ENCODE measurements around the gene PLXNA4.
"Not testable (repeated sequence)": the region's sequence is repeated elsewhere in the genome, so short reads cannot be mapped to it uniquely, and the experiment has no call there.

The PLXNA4 gene

DNA sequence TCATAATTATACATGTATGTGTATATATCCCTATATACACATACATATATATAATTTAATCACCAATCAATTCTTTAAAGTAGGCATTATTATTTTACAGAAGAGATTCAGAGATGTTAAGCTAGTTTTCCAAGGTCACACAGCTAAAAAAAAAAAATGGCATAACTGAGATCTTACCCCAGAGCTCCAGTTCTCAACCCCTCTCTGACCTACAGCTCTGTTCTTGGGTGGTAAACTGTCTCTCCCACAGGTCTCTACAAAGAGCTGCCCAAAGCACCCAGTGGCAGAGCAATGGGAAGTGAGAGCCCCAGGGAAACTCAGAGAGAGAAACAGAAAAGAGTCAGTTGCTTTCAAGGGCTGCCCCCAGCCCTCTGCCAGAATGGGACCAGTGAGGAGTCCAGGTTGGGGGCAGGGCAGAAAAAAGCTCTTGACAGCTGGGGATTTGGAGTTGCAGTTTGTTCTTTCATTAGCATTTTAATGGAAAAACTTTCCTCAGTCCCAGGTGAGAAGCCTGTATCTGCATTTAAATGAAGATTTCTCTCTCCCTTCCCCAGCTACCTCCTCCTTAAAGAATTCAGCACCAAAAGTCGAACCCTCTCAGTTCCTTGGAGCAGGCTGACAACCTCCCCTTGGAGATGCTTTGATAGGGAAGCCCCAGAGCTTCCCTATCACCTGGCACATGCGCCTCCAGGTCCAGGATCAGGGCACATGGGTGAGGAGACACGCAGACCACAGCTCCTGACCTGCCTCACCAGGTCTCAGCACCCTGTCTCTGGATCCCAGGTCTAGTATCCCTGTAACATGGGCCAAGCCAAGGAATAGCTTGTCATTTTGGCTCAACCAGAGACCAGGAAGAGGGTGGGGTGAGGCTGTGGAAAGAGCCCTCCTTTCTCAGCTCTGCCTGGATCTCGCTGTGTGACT, 388.1 kb downstream of the PLXNA4 start:
- no peak for DNase-seq

DNA sequence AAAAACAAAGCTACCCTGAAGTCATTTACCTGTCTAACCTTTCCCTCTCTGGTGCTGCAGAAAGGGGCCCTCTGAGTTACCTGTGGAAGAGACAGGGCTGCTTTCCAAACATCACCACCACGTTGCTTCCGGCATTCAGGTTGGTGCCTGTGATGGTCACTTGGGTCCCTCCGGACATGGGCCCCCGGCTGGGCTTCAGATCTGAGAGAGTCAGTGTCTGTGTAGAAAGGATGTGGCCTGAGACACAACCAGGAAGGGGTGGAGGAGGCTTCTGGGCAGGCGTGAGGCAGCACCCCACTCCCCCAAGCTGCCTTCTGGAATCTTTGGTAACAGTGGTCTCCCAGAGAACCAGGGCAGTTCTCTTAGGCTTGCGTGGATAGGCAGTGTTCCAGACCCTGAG, 388.9 kb downstream of the PLXNA4 start:
- DNase-seq = no peak

DNA sequence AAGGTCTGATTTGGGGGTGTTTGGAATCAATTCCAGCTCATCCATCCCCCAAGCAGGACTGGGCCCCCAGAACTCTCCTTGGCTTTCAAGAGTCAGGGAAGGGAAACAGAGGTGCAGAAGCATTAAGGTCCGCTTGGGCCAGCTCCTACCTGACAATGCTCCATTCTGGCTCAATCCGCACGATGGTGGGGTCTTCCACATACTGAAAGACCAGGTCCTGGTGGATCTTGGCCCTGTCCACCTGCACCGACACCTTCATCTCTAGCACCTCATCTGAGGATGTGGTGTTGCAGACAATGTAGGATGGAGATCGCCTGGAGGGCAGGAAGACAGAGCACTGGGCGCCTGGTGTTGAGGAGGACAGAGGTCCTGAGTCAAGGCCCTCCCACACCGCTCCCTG, 391.1 kb downstream of the PLXNA4 start:
- DNase-seq = no peak

DNA sequence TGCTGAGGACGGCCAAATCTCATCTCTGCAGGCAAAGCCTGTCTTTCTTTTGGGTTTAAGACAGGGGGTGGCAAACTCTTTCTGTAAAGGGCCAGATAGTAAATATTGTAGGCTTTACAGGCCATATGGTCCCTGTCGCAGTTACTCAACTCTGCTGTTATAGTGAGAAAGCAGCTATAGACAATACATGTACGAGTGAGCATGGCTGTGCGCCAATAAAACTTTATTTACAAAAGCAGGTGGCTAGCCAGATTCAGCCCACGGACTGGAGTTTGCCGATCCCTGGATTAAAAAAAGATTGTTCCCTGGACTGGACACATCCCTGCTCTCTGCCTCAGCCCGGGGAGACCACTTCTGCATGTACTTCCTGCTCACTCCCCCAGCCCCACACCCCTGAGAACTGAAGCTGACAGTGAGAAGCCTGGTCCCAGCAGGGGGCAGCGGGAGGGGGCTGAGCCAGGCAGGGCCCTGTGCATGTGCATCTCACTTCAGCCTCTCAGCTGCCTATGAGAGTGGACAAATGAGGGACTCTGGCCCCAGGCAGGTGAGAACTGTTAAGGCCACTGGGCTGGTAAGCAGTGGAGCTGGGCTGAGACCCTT, 392.4 kb downstream of the PLXNA4 start:
- no peak for DNase-seq

DNA sequence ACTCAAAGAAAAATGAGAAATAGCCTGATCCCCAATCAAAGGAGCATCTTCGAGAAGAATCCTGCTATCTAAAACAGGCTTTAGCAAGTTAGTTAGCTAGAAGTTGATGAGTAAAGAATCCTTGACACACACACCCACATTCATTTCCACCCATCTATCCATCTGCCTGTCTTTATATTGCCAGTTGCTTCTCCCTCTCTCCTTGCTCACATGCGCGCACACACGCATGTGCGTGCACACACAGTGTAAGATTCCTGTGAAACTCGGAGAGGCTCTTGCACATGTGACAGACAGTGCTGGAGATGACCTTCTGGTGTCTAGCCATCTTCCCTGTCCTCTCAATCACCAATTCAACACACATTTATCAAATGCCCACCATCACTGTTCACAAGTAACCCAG, 393.3 kb downstream of the PLXNA4 start:
- no peak for DNase-seq

DNA sequence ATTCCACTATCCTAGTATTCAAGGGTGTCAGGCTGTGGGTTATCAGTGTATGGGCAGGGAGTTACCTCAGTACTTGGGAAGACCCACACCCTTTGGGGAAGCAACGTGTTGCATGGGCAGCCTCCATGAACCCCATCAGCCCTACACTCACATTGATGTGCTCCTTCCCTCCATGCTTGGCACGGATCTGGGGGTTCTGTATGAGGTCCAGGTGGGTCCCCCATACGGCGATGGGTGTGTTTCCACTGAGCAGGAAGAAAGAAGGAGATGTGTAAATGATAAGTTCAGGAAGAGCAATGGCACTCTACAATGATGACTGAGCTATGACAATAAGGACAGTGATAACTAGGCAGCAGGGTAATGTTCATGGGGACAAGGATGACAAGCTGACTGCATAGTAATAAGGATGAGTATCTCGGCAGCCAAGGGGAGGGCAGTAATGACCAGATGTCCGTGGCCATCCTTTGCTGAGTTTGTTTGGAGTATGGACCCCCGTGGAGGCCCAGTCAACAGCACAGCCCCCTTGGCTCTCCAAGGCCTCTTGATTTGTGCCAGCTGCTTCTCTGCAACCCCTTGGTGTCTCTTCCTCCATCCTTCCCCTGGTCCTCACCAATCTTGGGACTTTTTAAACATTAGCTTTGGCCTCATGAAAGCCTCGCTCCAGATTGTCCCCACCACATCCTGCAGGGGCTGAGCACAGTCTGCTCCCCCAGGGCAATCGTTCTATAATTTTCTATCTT, 394.2 kb downstream of the PLXNA4 start:
- DNase-seq = no peak

DNA sequence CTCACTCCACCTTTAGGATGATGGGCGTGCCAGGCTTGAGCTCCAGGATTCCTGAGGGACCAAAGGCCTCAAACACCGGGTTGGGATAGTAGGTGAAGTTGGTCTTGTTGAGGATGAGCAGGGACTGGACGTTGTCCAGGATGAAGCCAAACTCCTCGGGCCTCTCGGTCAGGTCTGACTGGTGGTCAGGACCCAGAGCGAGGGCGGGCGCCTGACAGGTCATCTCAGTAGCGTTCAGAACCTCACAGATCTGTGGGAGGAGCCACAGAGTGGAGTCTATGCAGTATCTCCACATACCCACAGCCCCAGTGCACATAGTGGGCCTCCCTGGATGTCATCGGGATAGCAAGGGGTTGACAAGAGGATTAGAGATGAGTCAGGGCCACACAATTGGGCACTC, 394.9 kb downstream of the PLXNA4 start:
- DNase-seq = no peak

DNA sequence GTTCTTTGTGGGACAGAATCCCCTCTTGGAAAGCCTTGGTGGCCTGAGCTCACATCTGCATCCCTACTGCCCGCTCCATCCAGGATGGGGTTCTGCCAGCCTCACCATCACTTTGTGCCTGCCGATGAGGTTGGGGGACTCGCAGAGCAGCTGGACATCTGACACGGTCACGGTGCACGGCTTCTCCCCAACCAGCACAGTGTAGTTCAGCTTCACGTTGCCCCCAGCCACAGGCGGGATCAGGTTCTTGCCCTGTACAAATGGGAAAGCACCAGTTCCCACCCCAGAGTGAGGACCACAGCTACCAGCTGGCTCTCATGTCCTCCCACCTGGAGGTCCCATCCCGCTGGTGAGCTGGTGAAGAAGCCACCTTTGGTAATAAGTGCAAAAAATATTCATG, 395.8 kb downstream of the PLXNA4 start:
- DNase-seq = no peak

DNA sequence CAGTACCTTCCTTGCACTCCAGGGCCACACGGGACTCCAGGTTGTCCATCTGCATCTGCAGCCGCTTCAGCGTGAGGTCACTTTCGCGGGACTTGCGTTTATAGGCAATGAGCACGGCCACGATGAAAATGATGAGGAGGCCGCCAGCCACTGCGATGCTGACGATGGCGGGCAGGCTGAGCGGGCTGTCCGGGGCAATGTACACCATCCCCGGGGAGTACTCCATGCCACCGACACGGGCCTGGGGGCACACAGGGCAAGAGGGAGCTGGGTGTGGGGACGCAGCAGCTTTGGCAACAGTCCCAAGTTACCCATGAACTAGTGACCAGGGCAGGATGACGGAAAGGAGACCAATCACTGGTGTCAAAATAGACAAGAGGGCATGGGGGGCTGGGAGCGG, 396.6 kb downstream of the PLXNA4 start:
- no peak for DNase-seq

DNA sequence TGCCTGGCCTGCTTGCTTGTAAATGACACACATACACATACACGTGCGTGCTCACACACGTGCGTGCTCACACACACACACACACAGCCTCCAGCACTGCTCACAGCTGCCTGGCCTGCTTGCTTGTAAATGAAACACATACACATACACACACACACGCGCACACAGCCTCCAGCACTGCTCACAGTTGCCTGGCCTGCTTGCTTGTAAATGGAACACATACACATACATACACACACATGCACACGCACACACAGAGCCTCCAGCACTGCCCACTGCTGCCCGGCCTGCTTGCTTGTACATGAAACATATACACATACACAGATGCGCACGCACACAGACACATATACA, 397.2 kb downstream of the PLXNA4 start:
- no peak for DNase-seq

DNA sequence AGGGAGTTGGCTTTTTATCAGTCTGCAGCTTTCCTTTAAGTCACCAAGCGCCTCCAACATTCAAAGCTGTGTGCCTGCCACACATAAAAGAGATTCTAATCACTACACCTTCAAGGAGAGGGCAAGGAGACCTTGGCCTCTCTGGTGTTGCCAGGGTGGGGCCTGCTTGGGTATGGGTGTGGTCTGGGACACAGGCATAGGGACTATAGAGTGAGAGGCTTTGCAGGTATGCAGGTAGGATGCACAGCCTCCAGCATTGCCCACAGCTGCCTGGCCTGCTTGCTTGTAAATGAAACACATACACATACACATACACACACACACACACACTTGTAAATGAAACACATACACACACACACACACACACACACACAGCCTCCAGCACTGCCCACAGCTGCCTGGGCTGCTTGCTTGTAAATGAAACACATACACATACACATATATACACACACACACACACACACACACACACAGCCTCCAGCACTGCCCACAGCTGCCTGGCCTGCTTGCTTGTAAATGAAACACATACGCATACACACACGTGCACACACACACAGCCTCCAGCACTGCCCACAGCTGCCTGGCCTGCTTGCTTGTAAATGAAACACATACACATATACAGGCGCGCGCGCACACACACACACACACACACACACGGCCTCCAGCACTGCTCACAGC, 397.7 kb downstream of the PLXNA4 start:
- DNase-seq = not testable (repeated sequence)

DNA sequence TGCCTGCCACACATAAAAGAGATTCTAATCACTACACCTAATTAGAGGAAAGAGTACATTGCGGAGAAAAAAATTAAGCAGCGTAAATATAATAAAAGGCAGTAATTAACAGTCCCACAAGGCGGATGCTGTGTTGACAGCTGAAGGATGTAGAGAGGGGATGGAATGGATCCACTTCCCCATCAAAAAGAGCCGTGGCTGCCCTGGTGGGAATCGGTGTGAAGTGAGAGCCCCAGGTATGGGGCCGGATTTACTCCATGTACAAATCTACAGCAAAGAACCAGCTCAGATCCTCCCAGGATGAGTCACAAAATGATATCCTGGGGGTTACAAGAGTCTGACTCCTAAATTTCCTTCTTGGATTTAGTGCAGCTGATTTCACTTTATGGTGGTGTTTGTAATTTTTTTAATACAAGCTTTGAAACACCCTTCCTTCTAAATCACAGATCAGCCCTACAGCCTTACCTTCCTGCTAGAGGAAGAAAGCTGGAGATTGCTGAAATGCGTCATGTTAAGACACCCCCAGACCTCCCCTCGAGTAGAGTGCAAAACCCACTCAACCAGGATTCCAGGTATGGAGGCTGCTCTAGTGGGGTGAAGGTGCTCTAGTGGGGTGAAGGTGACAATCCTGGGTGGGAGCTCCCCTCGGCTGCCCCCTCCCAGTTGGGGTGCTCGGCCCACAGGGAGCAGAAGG, 398.4 kb downstream of the PLXNA4 start:
- DNase-seq = no peak

DNA sequence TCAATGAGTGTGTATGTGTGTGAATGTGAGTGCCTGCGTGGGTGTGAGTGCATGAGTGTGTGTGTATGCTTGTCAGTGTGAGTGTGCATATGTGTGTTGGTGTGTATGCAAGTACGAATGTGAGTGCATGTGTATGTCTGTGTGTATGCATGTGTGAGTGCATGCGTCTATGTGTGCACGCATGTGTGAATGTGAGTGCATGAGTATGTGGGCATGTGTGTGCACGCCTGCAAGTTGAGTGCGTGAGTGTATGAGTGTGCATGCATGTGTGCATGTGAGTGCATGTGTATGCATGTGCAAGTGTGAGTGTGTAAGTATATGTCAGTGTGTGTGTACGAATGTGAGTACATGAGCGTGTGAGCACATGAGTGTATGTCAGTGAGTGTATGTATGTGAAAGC, 399.6 kb downstream of the PLXNA4 start:
- no peak for DNase-seq

DNA sequence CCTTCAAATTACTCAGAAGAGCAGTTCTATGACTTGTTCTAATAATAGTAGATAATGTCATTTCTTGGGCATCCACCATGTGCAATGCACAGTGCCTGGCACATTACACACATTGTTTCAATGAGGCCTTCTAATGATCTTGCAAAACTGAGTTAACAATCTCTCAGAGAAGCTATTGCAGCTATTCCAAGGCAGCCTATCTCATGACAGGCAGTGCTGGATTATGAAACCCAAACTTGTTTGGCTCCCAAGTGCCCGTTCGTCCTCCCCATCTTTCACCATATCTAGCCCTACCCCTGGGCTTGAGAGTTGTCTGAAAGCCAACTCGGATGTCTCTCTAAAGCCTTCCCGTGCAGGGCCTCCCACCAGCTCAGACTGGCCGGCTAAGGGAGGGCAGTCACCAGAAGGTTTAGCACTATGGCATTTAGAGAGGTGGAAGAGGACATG, 405.1 kb downstream of the PLXNA4 start:
- no peak for DNase-seq

DNA sequence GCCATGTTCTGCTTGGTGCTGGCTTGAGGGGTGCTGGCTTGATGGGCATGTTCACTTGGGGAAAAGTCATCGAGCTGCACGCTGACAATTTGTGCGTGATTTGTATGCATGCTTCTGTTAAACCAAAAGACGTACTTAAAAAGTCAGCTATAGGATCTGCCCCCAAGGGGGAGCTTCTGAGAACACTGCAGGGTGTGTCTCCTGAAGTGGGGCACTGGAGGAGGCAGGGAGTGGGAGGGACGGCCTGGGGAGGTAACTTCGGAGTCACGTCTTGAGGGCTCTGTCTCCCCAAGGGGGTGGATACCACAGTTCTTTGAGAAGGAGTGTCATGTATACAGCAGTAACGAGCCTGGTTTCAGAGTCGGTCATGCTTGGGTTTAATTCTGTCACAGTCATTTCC, 406.5 kb downstream of the PLXNA4 start:
- DNase-seq = no peak

DNA sequence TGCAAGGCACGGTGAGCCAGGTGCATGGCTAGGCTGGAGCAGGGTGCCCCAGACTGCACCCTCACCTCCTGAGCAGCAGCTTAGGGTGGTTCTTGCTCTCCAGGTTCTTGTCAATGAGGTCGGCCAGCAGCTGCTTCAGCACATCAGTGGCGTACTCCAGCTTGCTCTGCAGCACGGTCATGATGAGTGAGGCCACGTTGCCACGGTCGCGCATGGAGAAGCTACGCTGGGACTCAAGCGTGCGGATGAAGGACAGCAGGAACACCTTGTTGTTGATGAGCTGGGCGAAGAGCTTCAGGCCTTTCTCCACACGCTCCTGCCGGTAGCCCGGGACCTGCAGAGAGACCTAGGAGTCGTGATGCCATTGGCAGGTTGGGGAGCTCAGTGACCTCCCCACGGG, 408.0 kb downstream of the PLXNA4 start:
- DNase-seq = no peak

DNA sequence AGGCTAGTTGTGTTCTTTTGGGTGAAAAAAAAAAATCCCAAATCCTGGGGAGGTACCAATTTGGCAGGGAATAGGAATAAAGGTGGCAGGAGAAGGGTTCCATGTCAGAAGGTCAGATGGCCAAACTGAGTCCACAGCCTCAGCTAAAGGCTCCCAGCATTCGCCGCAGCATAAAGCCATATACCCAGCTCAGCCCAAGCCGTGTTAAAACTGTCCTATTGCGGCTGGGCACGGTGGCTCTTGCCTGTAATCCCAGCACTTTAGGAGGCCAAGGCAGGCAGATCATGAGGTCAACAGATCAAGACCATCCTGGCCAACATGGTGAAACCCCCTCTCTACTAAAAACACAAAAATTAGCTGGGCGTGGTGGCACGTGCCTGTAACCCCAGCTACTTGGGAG, 410.6 kb downstream of the PLXNA4 start:
- not testable (repeated sequence) for DNase-seq

DNA sequence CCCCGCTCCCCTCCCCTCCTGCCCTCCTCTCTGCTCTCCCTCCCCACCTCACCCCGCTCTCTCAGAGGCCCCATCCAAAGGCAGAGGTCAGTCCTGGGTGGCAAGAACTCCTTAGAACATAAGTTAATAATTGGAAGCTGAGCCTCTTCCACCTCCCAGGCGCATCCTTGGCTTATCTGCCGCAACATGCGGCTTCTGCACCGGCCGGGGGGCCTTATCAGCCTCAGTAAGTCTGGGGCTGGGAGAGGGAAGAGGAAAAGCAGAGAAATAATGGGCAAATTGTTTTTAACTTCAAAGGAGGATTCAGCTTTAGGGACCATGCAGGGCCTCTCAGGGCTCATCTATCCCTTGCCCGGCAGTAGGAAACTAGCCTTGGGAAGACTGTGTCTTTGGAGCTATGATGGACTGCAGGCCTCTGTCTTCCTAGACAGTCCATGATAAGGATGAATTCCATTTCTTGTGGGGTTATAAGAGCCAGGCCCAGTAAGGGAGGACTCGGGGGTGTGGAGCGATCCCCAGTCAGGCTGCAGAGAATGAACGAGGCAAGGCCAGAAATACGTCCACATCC, 411.6 kb downstream of the PLXNA4 start:
- no peak for DNase-seq

DNA sequence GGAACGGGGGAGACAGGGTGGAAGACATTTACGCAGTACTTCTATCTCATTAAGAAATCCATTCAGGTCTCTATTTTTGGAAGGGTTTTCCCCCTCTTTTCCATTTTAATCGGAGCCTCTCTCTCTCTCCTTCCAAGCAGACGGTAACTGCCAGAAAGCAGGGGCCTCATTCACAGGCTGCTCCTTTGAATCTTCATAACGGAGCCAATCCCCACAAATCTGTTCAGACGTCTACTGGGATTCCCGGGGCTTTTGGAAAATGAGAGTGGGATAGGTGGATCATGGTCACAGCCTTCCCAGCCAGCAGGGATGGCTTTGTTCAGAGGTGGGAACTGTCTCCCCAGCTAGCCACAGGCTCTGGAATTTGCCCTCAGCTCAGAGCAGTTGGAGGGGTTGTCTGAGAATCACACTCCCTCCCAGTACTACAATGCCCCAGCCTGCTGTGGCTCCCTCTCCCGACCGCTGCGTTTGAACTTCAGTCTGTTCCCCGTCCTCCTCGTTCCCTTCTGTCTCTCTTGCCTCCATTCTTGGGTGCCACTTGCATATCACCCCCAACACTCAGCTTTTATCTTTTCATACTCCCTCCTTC, 413.6 kb downstream of the PLXNA4 start:
- DNase-seq = no peak

DNA sequence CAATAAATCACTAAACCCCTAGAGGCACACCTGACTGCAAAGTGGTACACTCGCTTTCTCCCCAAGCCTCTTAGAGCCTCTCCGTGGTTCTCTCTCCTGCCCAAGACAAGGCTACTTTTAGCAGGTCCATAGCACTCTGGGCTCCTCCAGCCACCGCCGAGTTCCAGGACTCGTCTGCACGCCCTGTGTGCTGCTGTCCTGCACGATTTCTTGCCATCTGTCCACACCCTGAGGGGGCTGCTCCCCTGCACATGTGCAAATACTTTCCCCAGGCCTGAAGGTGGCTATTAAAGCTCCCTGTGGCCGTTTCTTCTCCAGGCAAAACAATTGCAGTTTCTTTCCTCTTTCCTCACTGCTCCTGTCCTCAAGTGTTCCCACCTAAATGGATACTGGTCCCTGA, 414.3 kb downstream of the PLXNA4 start:
- DNase-seq = no peak

DNA sequence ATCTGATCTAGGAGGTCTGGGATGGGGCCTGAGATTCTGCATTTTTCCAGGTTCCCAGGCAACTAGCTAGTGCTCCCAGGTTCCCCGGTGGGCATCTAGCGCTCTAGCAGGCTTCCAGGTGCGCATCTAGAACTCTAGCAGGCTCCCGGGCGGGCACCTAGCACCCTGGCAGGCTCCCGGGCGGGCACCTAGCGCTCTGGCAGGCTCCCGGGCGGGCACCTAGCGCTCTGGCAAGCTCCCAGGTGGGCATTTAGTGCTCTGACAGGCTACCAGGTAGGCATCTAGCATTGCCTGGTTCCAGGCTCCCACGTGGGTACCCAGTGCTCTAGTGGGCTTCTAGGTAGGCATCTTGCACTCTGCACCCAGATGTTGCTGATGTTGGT, 414.7 kb downstream of the PLXNA4 start:
- no peak for DNase-seq

Data from hematopoietic multipotent progenitor cell treated with erythropoietin and hydrocortisone succinate and interleukin-3 and kit ligand, for 4 days (in vitro differentiated cells).